VCaP (cell line): Measurements from ENCODE around the gene MAPT.
A peak's percentile ranks its signal among the peaks of the same experiment; 100 is the strongest.
"Not testable (repeated sequence)": the region's sequence is repeated elsewhere in the genome, so short reads cannot be mapped to it uniquely, and the experiment has no call there.

Source experiments
- H3K27ac ChIP-seq: fragments of 450-650 bp; 2 replicates; pipeline ENCODE4 v1.5.1; 2017
- CTCF ChIP-seq: fragments of 450-650 bp; conservative IDR thresholded peaks from 2 replicates; pipeline ENCODE4 v1.5.1; 2017; ENCODE audit warnings: mild to moderate bottlenecking, moderate library complexity

Gene MAPT

GRCh38 chr17:46013127-46013501 is 118.8 kb downstream of the MAPT start:
- TF ChIP-seq CTCF = no peak
- no peak overlapping the region for H3K27ac ChIP-seq

- TF ChIP-seq CTCF = no peak
- no peak overlapping the region for H3K27ac ChIP-seq
Measured at GRCh38 chr17:46013502-46014165, 119.3 kb downstream of the MAPT start.

- peak overlapping the region; percentile 49; the same call in 1 of the 2 replicates for H3K27ac ChIP-seq
Measured at GRCh38 chr17:46019408-46019925, 125.1 kb downstream of the MAPT start.

GRCh38 chr17:46020023-46020761 is 125.8 kb downstream of the MAPT start:
- TF ChIP-seq CTCF = no peak
- no peak overlapping the region for H3K27ac ChIP-seq

- no peak overlapping the region for H3K27ac ChIP-seq
Measured at GRCh38 chr17:46020998-46021397, 126.6 kb downstream of the MAPT start.

GRCh38 chr17:46023366-46023765 is 129.0 kb downstream of the MAPT start:
- not testable (repeated sequence) for H3K27ac ChIP-seq

More at GRCh38 chr17:46020998-46021397, 126.6 kb downstream of the MAPT start:
- TF ChIP-seq CTCF = no peak

GRCh38 chr17:46023783-46024388 is 129.5 kb downstream of the MAPT start:
- no peak overlapping the region for H3K27ac ChIP-seq
- no peak for TF ChIP-seq CTCF

- TF ChIP-seq CTCF = no peak
- H3K27ac ChIP-seq = no peak overlapping the region
Measured at GRCh38 chr17:46024590-46024989, 130.2 kb downstream of the MAPT start.
